Psoas muscle (tissue), 8 donors: ENCODE data around the gene OSBP. TPM values are rescaled to one million over a fixed set of nuclear protein-coding genes. Genes with fewer than 3 reads are reported as not detected.

Source experiments
- ATAC-seq, 4 donors: fragments of 200-7000 bp; cut with Tn5 transposase; one replicate each; pipeline ENCODE4 v1.9.1; 2020; ENCODE audit warnings: moderate library complexity in 3 of 4, mild to moderate bottlenecking in 2 of 4
- DNase-seq, 2 donors: peaks; one replicate each; pipeline ENCODE4 v3.0.0-alpha.2; 2020
- H3K27ac ChIP-seq: fragments of 200-600 bp; one replicate; pipeline ENCODE4 v1.8.0; 2022
- H3K27me3 ChIP-seq, 3 donors: fragments of 200-600 bp in 1 of 3; one replicate each; pipeline versions ENCODE4 v1.6.1 to v1.8.0; 2013 to 2022; ENCODE audit warnings: low read length in 2 of 3, mild to moderate bottlenecking in 2 of 3, moderate library complexity in 1 of 3; ENCODE audit not compliant: insufficient read depth in 3 of 3
- H3K36me3 ChIP-seq, 2 donors: fragments of 200-600 bp in 1 of 2; one replicate each; pipeline versions ENCODE4 v1.6.1 to v1.8.0; 2013 to 2022; ENCODE audit warnings: low read depth in 1 of 2, mild to moderate bottlenecking in 1 of 2, moderate library complexity in 1 of 2; ENCODE audit not compliant: insufficient read depth in 1 of 2
- H3K4me1 ChIP-seq: fragments of 200-600 bp; one replicate; pipeline ENCODE4 v1.8.0; 2022
- H3K4me3 ChIP-seq: fragments of 200-600 bp; one replicate; pipeline ENCODE4 v1.8.0; 2022; ENCODE audit warnings: mild to moderate bottlenecking
- H3K9me3 ChIP-seq: fragments of 200-600 bp; one replicate; pipeline ENCODE4 v1.8.0; 2022
- WGBS, 3 donors: extraction: QIAGEN DNeasy Blood & Tissue Kit; methylation state at CpG; one replicate each; pipeline versions ENCODE4 v1.1.6 to v1.1.7; 2013; 5-methylcytosine and 5-hydroxymethylcytosine counted together
- intact Hi-C, 2 donors: fragments of 100-400 bp; cut with DNase I; formaldehyde crosslinking; loops; one replicate each; pipeline versions ENCODE4 v1.11.0 to v1.14.2; 2022
- polyA plus RNA-seq, 3 donors: library from polyadenylated mRNA; stranded (reverse); fragments of 200-250 nt; gene quantifications; one replicate each; pipeline ENCODE4 v1.2.3, GENCODE V29; 2013
- total RNA-seq, 4 donors: library from RNA; stranded (reverse); fragmentation: NEBNext Ultra II Directional in 2 of 4; extraction: Animal tissue kit (Norgen Biotek cat#: 25700) in 2 of 4; gene quantifications; one replicate each; pipeline versions ENCODE4 v1.2.1 to v1.2.4, GENCODE V29; 2021 to 2023
- TF ChIP-seq, protein P1 (sequence below): fragments of 200-600 bp; IDR thresholded peaks from one replicate; pipeline ENCODE4 v1.8.0; 2022; ENCODE audit warnings: antibody characterized with exemption
- donor health status: healthy with polysubstance abuse.
- donor health status: DM: no; HTN: no; CAD: no; lungs with moderate emphysema.
- donor health status: Bipolar disorder and iron deficiency.
- donor health status: healthy.
- donor health status: DM: yes; HTN: yes; CAD: no.
- donor health status: DM: no; HTN: no; CAD: no.
- donor health status: DM: no; HTN: no; CAD: no.
- donor health status: DM: yes; HTN: yes; CAD: no.

OSBP gene
- total and polyA plus RNA-seq, 7 donors = 12.9 to 51.2 (median 43.3) TPM

DNA sequence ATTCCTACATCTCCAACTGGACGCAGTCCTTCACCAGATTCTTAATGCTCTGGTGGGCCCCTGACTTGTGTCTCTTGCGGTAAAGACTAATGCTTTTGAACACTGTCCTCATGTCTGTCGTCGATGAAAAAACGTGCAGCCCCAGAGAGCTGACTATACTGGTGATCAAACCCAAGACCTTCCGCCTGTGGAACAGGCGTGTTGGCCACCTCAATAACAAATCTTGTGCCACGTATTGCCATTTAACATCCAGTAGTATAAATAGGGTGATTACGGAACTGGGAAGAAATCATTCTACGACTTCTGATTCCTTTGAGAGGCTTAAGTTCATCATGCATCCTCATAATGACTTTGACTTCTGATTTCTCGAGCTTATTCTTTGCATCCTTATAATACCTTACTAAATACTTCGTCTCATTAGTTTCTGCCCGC lies 58.6 kb downstream of the OSBP start:
- Histone ChIP-seq H3K9me3 (no peaks in the 10 kb centered on the region), H3K36me3 (no peaks in the 10 kb centered on the region), H3K4me1 (peaks cover 5% of the 10 kb centered on the region), H3K27me3 (no peaks in the 10 kb centered on the region), H3K4me3 (peak overlapping the region; percentile 69), H3K27ac (peak overlapping the region; percentile 75)
- TF ChIP-seq, protein P1, sequence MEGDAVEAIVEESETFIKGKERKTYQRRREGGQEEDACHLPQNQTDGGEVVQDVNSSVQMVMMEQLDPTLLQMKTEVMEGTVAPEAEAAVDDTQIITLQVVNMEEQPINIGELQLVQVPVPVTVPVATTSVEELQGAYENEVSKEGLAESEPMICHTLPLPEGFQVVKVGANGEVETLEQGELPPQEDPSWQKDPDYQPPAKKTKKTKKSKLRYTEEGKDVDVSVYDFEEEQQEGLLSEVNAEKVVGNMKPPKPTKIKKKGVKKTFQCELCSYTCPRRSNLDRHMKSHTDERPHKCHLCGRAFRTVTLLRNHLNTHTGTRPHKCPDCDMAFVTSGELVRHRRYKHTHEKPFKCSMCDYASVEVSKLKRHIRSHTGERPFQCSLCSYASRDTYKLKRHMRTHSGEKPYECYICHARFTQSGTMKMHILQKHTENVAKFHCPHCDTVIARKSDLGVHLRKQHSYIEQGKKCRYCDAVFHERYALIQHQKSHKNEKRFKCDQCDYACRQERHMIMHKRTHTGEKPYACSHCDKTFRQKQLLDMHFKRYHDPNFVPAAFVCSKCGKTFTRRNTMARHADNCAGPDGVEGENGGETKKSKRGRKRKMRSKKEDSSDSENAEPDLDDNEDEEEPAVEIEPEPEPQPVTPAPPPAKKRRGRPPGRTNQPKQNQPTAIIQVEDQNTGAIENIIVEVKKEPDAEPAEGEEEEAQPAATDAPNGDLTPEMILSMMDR = no peak
- intact Hi-C loops = no loop called here
- ATAC-seq (peak in 1 of 4 donors; percentile 1), DNase-seq (no peak)
- WGBS, 3 donors = 17 to 22% (median 19%) methylated on average over 13 of the region's 13 CpGs

GRCh38 chr11:59556115-59556916 lies 59.3 kb downstream of the OSBP start:
- no peaks in the 10 kb centered on the region for H3K9me3 ChIP-seq
- peak overlapping the region; percentile 69 for H3K4me3 ChIP-seq
- peak overlapping the region; percentile 75 for H3K27ac ChIP-seq
- H3K27me3 ChIP-seq = no peaks in the 10 kb centered on the region
- WGBS, 3 donors = 7 to 8% (median 8%) methylated on average over 30 of the region's 30 CpGs
- intact Hi-C loops = no loop called here
- no peaks in the 10 kb centered on the region for H3K36me3 ChIP-seq
- DNase-seq (peak; percentile 56 to 59), ATAC-seq (peak; percentile 18 to 42 (median 33))
- H3K4me1 ChIP-seq = peaks cover 4% of the 10 kb centered on the region
- TF ChIP-seq, protein P1 = no peak

- no peaks in the 10 kb centered on the region for H3K27me3 ChIP-seq
- H3K27ac ChIP-seq = peak overlapping the region; percentile 75
- no peak for DNase-seq
- ATAC-seq = no peak
- H3K4me3 ChIP-seq = peak overlapping the region; percentile 69
- intact Hi-C loops = no loop called here
- H3K9me3 ChIP-seq = no peaks in the 10 kb centered on the region
- no peaks in the 10 kb centered on the region for H3K36me3 ChIP-seq
- H3K4me1 ChIP-seq = no peaks in the 10 kb centered on the region
- 16 to 21% (median 16%) methylated on average over 17 of the region's 17 CpGs for WGBS, 3 donors
- TF ChIP-seq, protein P1 = no peak
Observed at GRCh38 chr11:59555601-59556114, 59.9 kb downstream of the OSBP start.

GRCh38 chr11:59553323-59553722 lies 62.3 kb downstream of the OSBP start:
- intact Hi-C loops = loop anchor here in 1 of 2 donors (5.0 kb wide), 1 partner anchor 114 kb away; the partner anchor contains the start of gene PATL1
- H3K27ac ChIP-seq = no peak overlapping the region
- no peak overlapping the region for H3K4me3 ChIP-seq
- DNase-seq = no peak
- no peaks in the 10 kb centered on the region for H3K9me3 ChIP-seq
- H3K4me1 ChIP-seq = no peaks in the 10 kb centered on the region
- WGBS, 3 donors = 95 to 97% (median 97%) methylated on average over 21 of the region's 21 CpGs
- ATAC-seq = no peak
- H3K27me3 ChIP-seq = no peaks in the 10 kb centered on the region
- no peaks in the 10 kb centered on the region for H3K36me3 ChIP-seq
- TF ChIP-seq, protein P1 = no peak
